Osteocyte (in vitro differentiated cells): Measurements from ENCODE around the gene DLL1. TPM values are rescaled to one million over a fixed set of nuclear protein-coding genes. Genes with fewer than 3 reads are reported as not detected.

Experiments
- DNase-seq: peaks from one replicate; pipeline ENCODE4 v3.0.0; 2021; ENCODE audit warnings: mixed read lengths; ENCODE audit not compliant: unreplicated experiment; ENCODE audit errors: extremely low spot score
- H3K27ac Mint-ChIP-seq: one replicate; pipeline ENCODE4 v1.8.0; 2021; ENCODE audit warnings: mild to moderate bottlenecking, mixed read lengths; ENCODE audit not compliant: unreplicated experiment
- H3K27me3 Mint-ChIP-seq: one replicate; pipeline ENCODE4 v1.8.0; 2021; ENCODE audit warnings: mixed read lengths; ENCODE audit not compliant: unreplicated experiment
- H3K36me3 Mint-ChIP-seq: one replicate; pipeline ENCODE4 v1.8.0; 2021; ENCODE audit warnings: mixed read lengths; ENCODE audit not compliant: unreplicated experiment
- H3K4me1 Mint-ChIP-seq: one replicate; pipeline ENCODE4 v1.8.0; 2021; ENCODE audit warnings: mixed read lengths; ENCODE audit not compliant: unreplicated experiment
- H3K4me3 Mint-ChIP-seq: one replicate; pipeline ENCODE4 v1.8.0; 2021; ENCODE audit warnings: mild to moderate bottlenecking, moderate library complexity, mixed read lengths; ENCODE audit not compliant: unreplicated experiment
- H3K9me3 Mint-ChIP-seq: one replicate; pipeline ENCODE4 v1.8.0; 2021; ENCODE audit warnings: mixed read lengths; ENCODE audit not compliant: unreplicated experiment
- CTCF ChIP-seq: fragments of 200-600 bp; sonication (generic); IDR thresholded peaks from 2 replicates; pipeline ENCODE4 v1.5.0; 2021; ENCODE audit warnings: antibody characterized with exemption, mild to moderate bottlenecking, moderate library complexity
- total RNA-seq: library from RNA; stranded (reverse); gene quantifications from 2 replicates; pipeline ENCODE4 v1.2.1, GENCODE V29; 2021

The DLL1 gene
- total RNA-seq, 1 donor from 2014 or later, result 1.6 TPM

GRCh38 chr6:170285482-170285881 lies 5.4 kb downstream of the DLL1 start:
- H3K27ac Mint-ChIP-seq, result no peak overlapping the region
- peaks cover 9% of the 10 kb centered on the region for H3K27me3 Mint-ChIP-seq
- peaks cover 8% of the 10 kb centered on the region for H3K36me3 Mint-ChIP-seq
- peaks cover 12% of the 10 kb centered on the region for H3K4me1 Mint-ChIP-seq
- no peak for DNase-seq
- TF ChIP-seq CTCF, result no peak
- H3K4me3 Mint-ChIP-seq, result no peak overlapping the region
- no peaks in the 10 kb centered on the region for H3K9me3 Mint-ChIP-seq

- peak; percentile 75 for DNase-seq
- Mint-ChIP-seq H3K27ac (no peak overlapping the region), H3K36me3 (peaks cover 8% of the 10 kb centered on the region), H3K9me3 (no peaks in the 10 kb centered on the region), H3K4me1 (peaks cover 11% of the 10 kb centered on the region), H3K4me3 (no peak overlapping the region), H3K27me3 (peaks cover 7% of the 10 kb centered on the region)
- TF ChIP-seq CTCF, result no peak
Measured at GRCh38 chr6:170284866-170285469, 5.9 kb downstream of the DLL1 start.

GRCh38 chr6:170284126-170284773 lies 6.6 kb downstream of the DLL1 start:
- H3K27ac Mint-ChIP-seq, result no peak overlapping the region
- peaks cover 12% of the 10 kb centered on the region for H3K27me3 Mint-ChIP-seq
- H3K36me3 Mint-ChIP-seq, result peaks cover 8% of the 10 kb centered on the region
- no peak overlapping the region for H3K4me3 Mint-ChIP-seq
- peak; percentile 74 for DNase-seq
- peaks cover 11% of the 10 kb centered on the region for H3K4me1 Mint-ChIP-seq
- H3K9me3 Mint-ChIP-seq, result no peaks in the 10 kb centered on the region
- no peak for TF ChIP-seq CTCF

- Mint-ChIP-seq H3K4me1 (peaks cover 5% of the 10 kb centered on the region), H3K36me3 (peaks cover 2% of the 10 kb centered on the region), H3K27ac (no peak overlapping the region), H3K9me3 (no peaks in the 10 kb centered on the region), H3K27me3 (peaks cover 6% of the 10 kb centered on the region), H3K4me3 (no peak overlapping the region)
- no peak for TF ChIP-seq CTCF
- DNase-seq, result no peak
Measured at GRCh38 chr6:170283212-170284081, 7.4 kb downstream of the DLL1 start.
